ENCODE results near the gene BMP4.

BMP4 gene

DNA sequence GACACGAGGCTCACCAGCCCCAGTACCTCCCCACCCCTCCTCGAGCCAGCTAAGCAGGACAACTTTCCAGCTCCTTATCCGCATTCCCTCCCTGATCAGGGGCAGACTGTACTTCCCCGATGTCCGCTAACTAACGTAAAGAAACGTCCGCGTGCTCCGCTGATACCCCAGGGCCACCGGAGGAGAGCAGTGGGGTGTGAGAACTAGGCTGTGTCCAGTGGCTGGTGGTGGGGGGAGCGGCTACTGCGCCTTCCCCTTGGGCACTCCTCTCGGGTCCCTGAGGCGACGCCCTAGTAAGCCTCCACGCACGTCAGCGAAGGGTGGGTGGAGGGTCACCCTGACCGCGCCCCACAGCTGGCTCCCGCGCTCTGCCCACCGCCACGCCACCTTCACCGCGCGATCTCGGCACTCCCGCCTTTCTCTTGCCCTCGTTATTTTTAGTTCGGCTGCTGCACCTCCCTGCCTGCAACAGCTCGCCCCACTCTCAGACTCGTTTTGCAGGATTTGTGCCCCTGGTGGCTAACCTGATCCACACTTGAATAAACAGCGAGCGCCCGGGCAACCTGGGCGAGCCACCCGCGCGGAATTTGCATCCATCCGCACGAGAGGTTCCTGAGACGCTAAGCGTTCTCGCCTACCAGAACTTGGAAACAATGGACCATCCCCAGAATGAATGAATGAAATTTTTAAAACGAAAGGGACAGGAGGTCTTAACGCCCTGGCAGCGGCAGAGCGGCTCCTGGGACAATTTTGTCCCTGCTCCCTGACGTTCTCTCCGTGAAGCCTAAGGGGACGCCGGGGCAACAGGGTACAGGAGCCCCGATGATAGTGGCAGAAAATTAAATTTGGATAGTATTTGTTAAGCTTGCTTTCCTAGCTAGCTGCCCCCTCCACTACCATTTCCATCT, 6.9 kb upstream of the BMP4 start:
- no peak for DNase-seq

DNA sequence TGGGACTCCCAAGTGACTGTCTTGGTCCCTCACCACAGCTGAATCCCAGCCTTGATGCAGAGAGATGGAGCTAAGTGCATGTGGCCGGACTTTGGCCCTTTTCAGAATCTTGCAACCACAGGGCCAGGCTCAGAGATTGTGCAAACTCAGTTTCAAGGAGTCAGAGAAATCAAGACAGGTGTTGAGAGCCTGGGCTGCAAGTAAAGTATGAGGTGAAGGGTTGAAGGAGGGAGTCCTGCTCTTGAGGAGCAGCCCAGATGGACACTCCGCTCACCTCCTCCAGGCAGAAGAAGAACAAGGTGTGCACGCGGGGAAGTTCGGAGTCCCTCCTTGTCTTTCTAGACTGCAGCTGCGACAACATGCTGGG, 6.3 kb upstream of the BMP4 start:
- DNase-seq = no peak

- DNase-seq = no peak
Observed at GRCh38 chr14:53958628-53959027, 2.0 kb upstream of the BMP4 start.

GRCh38 chr14:53957739-53958138, 1.1 kb upstream of the BMP4 start:
- DNase-seq = no peak

DNA sequence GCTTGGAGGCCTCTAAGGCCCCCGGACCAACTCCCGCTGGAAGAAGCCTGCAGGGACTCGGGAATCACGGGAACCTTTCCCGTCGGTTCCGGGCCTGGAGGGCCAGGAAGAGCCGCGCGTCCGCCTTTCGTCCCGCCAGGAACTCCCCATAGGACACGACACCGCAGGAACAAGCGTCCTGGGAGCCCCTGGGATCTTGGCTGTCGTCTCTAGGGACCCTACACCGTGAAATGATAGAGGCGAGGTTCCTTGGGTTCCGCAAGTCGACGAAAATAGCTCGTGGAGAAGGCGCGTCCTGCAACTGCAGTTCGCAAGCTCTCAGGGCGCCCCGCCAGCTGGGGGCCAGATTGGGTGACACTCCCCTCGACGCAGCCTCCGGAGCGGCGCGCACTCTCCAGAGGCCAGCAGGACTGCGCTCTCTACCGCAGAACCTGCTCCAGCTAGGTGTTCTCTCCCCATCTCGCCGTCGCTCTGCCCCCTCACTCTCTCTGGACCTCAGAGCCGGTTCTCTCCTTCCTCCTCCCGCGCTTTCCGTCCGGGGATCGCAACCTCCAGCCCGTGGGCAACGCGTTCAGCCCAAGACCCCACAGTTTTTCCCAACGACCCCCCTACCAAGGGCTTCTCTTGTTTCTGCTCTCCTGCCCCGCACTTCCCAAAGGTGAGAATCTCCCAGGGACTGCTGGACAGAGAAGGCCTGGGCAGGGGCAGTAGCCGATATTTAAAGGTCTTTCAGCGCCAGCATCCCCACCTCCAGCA, 776 bp downstream of the BMP4 start:
- no peak for DNase-seq

DNA sequence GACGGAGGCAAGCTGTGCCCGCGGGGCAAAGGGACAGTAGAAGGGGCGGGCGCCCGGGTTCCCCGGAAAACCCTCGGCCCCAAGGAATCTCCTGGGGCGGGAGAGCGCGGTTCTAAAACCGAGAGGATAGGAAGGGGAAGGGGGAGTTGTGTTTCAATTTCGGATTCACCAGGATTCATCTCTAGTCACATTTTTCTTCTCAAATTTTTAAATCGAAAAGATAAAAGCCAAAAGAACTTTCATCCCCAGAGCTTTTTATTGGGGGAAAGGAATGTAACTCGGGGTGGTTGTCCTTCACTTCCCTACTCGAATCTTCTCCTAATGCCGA, 1.4 kb downstream of the BMP4 start:
- no peak for DNase-seq

DNA sequence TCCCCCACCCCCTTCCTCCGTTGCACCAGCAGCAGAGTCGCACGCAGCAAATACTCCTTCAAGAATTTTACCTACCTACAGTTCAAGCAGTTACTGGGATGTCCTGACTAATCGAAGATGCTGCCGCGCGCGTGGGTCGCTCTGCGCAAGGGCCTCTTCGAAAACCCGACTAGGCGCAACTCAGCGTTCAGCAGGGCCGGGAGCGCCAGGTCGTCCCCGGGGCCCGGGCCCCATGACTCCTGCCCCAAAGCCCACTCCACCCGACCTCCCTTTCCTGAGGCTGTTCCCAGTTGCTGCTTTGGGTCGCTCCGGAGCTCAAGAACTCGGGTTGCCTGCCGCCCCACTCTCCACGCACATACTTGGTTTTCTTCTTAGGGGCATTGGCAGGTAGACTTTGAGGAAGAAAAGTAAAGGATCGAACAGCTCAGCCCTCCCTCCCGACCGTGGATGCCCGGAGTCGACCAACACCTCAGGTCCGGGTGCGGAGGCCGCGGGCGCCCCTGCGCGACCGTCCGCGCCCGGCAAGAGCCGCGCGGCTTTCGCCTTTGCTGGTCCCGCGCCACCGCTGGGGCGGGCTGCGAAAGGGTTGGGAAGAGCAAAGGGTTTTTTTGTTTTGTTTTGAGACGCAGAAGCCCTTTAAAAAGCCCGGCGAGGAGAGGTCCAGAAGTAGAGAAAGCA, 1.9 kb downstream of the BMP4 start:
- no peak for DNase-seq

DNA sequence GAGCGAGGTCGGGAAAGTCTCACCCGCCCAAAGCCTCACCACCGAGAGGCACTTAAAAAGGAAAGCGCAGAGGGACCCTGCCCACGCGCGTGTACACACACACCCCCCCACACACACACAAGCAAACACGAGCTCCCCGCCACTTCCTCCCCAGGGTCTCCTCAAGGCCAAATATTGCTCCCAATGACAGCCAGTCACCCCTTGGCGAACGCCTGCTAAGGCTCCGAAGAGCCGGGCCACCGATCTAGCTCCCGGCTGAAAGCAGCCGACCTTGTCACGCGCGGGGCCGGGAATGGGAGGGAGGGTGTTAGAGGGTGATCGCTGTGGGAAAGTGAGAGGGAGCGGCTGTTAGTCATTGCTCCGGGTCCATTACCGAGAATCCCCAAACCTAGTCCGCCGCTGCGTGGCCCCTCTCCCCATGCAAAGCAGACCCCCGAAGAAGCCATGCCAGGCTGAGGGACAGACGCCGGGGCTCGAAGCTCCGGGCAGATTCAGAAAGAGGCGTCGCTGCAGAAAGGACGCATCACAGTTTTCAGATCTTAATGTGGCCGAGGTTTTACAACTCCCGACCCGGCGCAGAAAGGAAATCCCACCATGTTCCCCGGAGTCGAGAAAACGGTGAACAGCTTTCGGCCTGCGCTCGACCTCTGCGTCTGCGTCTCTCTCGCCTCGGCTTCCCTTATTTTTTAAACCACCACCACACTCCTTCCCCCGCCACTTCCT, 2.6 kb downstream of the BMP4 start:
- DNase-seq = no peak

DNA sequence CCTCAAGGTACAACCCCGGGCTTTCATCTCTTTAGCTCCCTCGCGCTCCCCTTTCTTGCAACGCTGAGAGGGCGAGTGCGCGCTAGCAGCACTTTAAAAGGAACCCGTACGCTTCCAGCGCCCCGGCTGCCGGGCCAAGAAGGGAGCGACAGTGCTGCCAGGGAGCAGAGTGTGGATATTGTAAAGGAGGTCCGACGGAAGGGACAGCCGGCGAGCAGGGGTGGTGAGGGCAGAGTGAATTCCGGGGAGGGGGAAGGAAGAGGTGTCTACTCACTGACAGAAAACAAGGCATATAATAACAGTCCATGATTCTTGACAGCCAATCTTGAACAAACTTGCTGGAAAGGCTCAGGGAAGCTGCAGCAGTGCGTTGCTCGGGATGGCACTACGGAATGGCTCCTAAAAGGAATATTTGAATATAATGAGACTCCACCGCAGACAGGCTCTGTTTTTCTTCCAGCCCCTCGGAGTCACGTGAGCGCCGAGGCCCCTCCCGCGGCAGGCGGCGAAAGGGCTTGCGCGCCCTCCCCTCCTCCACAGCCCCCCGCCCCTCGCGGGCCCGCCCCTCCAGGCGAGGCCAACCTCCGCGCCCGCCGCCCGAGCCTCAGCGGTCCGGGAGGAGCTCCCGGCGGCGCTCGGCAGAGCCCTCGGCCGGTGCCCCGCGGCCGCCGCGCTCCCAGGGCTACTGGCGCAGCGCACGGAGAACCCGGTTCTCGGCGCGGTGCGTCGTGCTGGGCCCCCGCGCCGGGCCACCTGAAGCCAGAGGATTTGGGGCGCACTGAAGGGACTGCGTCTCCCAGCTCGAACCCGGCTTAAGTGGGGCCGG, 3.4 kb downstream of the BMP4 start:
- peak; percentile 10 for DNase-seq

- no peak for DNase-seq
Observed at GRCh38 chr14:53952533-53952932, 4.1 kb downstream of the BMP4 start.

DNA sequence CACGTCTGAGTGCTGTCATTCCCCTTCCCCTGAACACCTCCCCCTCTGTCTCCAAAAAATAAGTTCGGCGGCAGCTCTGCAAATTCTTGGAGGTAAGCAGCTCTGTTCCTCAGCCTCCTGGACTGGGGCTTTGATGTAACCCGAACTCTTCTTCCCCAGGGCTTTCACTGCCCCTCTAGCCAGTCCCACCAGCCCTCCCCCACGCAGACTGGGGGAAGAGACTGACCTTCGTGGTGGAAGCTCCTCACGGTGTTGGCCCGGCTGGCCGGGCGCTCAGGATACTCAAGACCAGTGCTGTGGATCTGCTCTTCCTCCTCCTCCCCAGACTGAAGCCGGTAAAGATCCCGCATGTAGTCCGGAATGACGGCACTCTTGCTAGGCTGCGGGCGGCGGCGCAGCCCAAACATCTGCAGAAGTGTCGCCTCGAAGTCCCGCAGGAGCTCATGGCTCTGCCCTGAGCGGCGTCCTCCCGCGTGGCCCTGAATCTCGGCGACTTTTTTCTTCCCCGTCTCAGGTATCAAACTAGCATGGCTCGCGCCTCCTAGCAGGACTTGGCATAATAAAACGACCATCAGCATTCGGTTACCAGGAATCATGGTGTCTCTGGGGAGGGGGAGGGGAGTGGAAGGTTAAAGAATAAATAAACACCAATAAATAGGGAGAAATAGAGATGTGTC, 4.9 kb downstream of the BMP4 start:
- no peak for DNase-seq

- no peak for DNase-seq
Observed at GRCh38 chr14:53951243-53951626, 5.4 kb downstream of the BMP4 start.

GRCh38 chr14:53950031-53950793, 6.4 kb downstream of the BMP4 start:
- DNase-seq = no peak

- DNase-seq = no peak
Observed at GRCh38 chr14:53949201-53949600, 7.4 kb downstream of the BMP4 start.

DNA sequence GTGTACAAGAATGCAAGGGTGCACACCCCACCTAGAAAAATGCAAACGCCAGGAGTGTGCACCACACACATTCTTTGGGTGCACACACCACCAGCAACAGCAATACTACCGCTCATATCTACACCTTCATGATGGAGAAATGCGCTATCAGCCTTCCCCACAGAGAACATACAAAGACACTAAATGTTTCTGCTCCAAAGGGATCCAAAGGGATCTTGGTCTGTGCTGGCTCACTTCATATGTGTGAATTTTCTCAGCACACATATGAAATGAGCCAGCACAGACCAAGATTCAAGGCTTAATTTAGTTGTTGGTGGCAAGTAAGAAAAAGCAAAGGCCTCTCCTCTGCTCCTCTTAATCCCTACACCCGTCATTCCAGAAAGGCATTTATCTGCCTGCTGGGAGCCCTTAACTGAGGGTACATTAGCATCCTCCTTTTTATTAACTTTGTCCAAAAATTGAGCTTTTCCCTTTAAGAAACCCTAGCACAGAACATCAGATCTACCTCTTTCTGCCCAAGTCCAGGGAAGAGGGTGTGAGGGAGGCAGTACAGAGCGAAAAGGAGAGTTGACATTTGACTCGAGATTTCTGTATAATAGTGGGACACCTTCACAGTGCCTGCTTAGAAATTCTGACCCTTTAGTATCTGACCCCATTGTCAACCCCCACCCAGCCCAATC, 8.3 kb downstream of the BMP4 start:
- no peak for DNase-seq

- no peak for DNase-seq
Observed at GRCh38 chr14:53947452-53948204, 9.0 kb downstream of the BMP4 start.

DNA sequence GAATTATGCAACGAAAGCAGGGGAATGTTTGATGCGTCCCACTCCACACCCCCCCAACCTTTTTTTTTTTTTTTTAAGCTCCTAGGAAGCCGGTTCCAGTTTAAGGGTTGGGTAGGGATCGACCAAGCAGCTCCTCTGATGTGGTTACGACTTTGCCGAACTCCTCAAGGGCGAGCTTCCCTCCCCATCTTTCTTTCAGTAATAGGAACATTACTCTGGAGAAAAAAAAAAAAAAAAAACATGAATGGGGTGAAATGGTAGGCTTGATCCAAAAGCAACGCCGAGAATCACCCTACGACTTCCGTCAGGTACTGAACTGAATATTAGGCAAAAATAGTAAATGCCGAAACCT, 9.6 kb downstream of the BMP4 start:
- DNase-seq = no peak

DNA sequence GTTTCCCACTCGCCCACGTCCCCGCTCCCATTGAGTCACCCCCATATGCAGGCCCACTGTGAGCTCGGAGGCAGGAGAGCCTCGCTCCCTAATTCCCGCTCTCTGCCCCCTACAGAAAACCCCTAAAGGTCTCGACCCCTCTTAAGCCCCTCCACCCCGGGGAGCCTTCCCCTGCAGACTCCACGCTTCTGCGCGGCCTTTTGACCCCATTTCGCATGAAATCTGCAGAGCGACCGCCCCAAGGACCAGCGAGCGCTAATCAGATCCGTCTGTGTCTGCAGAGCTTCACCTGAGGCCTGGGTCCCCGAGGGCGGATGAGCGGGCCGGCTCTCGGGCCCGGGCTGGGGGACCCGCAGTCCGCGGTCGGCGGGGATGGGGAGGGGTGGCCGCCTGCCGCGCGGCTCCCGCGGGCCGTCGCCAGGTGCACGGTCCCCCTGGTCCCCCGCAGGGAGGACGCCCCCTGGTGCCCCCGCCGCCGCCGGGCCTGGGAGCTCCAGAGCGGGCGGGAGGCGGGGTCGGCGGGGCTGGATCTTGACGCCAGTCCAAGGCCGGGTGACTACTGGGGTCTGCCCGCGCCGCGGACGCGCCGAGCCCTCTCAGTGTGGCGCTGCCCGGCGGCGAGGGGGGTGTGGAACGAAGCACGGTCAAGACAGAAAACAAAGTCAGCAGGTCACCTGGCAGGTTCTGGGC, 10.1 kb downstream of the BMP4 start:
- DNase-seq = no peak

DNA sequence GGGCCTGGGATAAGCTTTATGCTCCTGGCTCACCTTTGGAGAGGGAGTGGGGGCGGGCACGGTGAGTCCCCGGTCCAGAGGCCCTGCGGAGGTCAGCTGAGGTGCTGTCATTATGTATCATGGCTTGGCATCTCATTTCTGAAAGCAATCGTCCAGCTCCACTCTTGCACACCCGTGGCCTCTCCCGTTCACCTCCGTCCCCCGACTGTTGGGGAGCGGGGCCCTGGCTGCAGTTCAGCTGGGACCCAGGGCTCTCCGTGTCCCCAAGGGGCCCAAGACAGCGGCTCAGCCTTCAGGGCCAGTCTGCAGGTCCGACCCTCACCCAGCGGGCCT, 10.6 kb downstream of the BMP4 start:
- no peak for DNase-seq
